H4 (cell line): ENCODE results near the gene STARD3. TPM values are rescaled to one million over a fixed set of nuclear protein-coding genes. Genes with fewer than 3 reads are reported as not detected.

ENCODE experiments used
- DNase-seq: peaks from one replicate; pipeline ENCODE4 v3.0.0-alpha.2; 2015; ENCODE audit warnings: low spot score
- total RNA-seq: library from RNA; depleted of rRNA; stranded (reverse); fragments of >200 nt; shearing (Covaris generic); gene quantifications from 2 replicates; pipeline ENCODE4 v1.2.3, GENCODE V29; 2014

STARD3 gene
- total RNA-seq, 1 experiment from 2014 or later: 22.9 TPM

DNA sequence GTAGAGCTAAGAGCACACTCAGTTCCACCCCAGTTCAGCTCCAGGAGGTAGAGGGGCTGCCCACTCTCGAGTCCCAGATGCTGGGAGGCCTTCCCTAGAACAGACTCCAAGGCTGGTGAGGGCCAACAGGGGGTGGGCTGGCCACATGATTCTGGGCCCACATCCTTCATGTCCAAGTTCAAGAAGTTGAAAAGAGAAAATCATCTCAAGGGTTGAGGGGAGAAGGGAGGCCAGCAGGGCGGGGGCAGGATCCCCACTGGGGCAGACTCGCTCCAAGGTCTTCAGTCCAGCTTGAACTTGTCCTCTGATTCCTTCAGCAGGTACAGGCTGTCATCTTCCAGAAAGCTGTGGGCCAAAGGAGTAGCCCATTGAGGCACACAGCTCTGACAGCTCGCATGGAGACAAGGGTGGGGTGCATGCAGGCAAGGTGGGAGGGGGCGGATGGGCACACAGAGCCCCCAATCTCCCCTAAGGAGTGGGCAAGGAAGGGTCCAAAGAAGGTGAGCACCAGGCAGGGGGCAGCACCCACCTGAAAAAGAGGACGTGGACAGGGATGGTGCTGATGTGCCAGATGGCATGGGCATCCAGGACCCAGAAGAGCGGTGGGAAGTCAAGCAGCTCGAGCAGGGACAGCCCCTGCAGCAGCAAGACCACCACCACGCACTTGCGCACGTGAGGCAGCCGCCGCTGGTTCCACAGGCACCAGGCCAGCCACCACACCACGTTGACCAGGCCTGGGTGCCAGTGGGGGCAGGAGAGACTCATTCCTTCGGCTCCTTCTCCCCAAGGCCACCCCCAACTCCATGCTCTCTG, 35.8 kb downstream of the STARD3 start:
- DNase-seq: no peak

DNA sequence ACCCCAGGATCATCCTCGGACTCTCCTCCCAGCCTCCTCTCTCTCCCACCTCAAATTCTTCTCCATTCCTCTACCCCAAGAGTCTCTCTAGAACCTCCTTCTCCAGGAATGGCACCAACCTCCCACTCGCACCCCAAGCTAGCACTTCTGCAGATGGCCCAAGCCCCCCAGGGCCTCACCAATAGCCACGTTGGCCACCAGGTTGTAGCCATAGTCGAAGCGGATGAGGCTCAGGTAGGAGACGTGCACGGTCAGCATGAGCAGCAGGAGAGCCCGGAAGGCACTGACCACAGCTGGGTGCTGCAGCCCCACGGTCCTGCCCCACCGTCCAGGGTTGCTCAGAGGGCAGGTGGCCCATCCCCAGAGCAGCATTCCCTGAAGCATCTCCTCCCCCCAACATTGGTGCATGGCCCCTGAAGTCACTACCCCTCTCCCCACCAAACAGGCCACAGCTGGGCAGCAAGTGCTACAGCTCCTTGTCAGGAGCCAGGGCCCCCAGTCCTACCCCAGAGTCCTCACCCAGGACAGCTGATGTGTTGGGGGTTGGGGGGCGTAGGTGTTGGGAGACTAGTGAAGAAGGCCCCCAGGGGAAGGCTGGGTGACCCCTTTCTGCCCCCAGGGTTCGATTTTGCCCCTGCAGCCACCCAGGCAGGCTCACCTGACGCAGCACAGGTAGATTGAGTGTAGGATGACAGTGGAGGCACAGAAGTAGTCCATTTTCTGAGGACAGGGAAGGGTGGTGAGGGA, 36.6 kb downstream of the STARD3 start:
- no peak for DNase-seq

DNA sequence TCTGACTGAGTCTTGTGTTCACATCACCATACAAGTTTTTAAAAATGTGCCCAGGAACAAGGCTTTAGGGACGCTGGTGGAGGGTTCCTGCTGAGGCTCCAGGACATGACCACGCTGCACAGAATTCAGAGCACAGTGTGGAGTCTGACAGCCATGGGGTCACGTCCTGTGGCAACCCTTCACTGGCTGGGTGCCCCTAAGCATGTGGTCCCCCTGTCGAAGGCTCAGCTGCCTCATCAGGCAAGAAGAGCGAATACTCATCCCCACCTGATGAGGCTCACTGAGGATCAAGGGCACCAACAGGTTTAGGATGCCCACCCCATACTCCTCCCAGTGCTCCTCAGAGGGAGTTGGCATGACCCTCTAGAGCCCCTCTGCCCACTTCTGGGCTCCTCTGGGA, 37.2 kb downstream of the STARD3 start:
- no peak for DNase-seq

DNA sequence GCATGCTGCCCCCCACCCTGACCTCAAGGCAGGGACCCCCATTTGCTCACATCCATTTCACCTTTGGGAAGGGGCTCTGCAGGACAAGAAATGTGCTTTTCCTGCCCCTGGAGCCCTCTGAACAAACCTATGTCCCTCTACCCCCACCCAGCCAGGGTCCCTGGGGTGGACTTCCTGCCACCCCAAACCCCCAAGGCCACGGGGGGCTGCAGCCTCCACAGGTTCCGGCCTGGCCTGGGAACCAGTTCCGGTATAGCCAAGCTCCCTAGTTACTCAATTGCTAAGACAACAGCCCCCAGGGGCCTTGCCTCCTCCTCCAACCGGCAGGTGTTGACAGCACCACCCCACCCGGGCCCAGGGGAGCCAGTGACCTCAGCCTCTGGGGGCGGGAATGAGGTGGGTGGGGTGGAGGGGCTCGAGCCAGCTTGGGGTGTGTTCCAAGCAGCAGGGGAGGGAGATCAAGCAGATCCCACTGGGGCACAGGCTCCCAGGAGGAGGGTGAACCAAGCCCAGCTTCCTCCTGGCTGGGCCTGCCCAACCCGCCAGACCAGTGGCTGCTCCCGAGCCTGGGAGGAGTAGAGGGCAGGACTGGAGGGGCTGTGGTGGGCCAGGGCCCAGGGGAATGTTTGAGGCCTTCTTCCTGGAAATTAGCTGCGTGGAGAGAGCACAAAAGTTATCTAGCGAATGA, 37.9 kb downstream of the STARD3 start:
- DNase-seq: no peak

DNA sequence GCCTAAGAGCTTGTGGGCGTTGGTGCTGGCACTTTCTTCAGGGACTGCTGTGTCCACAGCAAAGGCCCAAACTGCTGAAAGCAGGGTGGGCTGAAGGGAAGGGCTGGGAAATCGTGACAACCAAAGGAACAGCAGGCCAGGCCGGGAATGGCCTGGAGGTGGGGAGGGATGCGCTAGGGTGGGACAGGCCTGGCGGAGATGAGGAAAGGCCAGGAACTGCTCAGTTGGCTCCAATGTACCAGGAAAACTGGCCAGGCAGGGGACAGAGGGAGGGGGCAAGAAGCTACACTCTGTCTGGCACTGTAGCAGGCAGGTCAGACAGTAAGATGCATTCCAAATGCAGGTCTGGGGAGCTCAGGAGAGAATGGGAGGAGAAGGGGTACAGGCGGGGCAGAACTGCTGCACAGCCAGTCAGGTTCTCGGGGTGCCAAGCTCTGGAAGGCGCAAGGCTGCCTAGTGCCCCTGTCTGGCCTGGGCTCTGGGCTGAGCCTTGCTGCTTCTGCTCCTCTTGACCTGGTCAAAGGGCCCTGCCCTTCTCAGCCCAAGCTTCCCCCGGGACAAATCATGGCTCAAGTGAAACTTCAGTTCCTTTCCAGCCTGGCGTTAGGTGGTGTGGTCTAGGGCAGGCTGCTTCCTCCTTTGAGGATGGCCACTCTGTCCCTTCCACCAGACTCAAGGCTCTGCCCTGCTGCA, 38.6 kb downstream of the STARD3 start:
- no peak for DNase-seq

DNA sequence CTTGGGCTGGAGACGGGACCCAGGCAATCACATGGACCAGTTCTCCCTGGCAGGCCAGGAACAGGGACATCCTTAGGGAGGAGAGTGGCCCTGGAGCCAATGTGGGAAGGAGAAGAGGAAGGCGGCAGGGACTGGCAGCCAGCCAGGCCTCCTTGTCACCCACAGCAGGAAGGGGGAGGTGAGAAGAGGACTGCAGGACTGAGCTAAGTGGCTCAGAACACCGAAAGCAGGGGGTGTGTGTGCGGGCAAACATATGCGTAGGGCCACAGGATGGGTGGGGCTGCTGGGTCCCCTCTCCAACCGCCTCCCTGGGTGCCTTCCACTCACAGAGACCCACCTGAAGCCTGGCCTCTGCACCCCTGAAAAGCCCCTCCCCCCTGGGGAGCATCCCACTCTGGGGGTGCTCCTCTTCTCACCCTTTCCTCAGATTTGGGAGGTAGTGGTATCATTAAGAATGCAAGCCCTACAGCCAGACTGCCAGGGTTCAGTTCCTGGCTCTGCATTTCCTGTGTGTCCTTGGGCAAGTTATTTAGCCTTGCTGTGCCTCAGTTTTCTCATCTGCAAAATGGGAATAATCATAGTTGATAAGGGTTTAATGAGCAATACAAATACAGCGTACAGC, 39.4 kb downstream of the STARD3 start:
- peak; percentile 47 for DNase-seq

DNA sequence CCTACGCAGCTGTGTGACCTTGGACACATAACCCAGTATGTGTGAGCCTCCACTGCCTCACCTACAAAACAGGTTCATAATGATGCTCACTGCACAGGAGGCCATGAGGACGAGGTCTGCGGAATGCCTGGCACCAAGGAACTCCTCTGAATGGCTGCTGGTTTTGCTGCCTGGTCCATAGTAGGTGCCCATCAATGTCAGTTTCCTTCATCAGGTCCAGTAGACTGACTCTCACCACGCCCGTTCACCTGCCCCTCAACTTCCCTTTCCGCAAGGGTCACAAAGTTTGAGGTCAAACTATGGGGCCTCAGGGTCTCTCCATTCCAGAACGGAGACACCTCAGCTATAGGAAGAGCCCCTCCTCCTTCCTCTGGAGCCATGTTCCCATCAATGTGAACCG, 40.1 kb downstream of the STARD3 start:
- no peak for DNase-seq

DNA sequence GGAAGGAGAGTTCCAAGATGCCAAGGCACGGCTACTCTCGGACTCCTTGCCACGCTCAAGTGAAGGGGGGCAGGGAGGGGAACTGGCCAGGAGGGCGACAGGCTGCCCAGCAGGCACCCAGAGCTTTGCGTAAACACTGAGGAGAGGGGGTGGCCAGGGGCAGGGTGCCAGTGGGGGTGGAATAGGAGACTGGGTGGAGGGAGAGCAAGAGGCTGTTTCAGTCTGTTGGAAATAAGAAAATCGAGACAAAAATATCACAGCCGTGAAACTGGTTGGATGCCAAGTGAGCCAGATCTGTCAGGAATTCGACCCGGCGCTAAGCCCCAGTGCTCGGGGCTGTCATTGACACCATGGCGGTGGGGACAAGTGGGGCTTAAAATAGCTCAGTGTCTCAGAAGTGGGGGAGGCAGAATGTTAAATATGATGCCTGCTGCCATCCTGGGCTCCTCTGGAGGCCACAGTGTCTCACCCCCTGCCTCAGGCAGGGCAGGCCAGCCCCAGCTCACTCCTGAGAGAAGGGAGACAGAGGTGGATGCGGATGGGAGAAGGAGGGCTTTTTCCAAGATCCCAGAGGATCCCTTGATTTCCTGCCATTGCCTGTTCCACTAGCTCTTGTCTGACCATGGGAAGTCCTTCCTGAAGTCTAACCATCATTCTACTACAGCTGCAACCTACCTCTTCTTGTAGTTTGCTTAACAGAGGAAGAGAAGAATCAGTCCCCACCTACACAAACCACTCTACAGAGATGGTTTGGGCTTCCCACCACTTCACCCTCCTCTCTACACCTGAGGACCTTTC, 40.8 kb downstream of the STARD3 start:
- no peak for DNase-seq

DNA sequence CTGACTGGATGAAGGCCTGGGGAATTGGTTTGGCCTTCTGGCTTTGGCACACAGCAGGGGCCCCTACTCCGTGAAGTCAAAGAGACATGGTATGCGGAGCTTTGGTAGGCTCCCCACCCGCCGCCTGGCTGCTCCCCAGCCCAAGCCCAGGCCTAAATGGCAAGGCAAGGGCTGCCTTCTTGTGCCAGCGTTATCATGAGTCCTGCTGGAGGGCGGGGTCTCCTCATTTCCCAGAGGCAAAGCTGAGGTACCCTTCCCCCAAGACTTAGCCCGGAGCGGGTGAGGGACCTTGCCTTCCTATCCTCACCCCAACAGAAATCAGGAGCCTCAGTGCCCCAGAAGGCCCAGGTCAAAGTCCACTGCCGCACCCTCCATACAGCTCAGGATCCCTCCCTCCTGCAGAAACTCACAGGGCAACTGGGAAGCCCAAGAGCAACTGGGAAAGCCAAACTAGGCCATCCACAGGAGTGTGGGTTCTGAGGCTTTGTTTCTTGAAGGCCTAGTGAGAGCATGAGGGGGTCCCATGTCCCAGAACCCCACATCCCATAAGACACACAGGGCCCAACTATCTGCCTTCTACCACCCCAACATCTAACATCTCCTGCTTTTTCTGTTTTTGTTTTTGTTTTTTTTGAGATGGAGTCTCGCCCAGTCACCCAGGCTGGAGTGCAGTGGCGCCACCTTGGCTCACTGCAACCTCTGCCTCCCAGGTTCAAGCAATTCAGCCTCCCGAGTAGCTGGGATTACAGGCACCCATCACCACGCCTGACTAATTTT, 41.6 kb downstream of the STARD3 start:
- no peak for DNase-seq

DNA sequence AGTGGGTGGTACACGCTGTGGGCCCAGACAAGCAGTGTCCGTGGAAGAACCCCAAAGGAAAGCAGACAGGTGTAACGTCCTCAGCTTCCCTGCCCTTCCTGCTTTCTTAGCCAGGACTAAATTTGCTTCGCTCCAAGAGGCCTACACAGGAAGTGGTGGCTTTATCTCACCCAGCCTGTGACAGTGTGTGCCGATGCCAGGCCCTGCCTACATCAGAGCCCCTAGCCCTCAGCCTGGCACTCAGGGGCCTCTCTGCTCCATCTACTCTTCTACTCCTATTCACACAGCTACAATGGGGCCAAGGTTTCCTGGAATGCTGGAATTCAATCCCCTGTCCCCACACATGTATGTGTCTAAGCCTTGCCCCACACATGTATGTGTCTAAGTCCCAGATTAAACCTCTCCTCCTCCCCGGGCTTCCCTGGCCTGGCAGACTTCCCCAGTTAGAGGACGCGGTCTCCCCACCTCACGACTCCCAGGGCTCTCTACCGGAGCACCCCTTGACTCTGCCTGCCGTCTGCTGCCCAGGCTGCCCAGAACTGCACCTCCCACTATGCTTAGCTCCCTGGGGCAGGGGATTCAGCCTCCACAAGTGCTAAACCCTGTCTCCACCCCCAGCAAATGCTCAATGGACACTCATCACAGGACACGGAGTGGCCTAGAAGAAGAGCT, 42.7 kb downstream of the STARD3 start:
- no peak for DNase-seq

DNA sequence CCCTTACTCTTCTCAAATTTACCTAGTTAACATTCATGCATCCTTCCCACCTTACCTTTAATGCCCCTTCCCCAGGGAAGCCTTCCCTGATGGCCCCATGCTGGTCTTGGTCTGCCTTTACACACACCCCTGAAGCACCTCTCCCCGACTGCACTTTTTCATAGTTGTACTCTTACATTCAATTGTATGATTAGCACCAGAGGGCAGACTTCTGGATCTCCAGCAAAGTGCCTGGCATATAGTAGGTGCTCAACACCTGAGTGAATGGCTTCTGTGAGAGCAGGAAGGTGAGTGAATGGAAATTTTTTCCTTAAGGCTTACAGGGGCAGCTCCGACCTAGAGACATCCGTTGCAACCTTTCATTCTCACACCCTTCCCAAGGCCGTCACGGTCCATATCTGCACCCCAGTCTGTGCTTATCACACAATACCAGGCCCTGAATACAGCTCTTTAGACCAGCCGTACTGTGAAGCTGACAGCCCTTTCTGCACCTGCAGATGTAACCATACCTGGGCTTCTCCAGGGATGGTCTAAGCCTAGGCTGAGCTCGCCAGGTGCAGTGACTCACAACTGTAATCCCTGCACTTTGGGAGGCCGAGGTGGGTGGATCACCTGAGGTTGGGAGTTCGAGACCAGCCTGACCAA, 46.5 kb downstream of the STARD3 start:
- no peak for DNase-seq

DNA sequence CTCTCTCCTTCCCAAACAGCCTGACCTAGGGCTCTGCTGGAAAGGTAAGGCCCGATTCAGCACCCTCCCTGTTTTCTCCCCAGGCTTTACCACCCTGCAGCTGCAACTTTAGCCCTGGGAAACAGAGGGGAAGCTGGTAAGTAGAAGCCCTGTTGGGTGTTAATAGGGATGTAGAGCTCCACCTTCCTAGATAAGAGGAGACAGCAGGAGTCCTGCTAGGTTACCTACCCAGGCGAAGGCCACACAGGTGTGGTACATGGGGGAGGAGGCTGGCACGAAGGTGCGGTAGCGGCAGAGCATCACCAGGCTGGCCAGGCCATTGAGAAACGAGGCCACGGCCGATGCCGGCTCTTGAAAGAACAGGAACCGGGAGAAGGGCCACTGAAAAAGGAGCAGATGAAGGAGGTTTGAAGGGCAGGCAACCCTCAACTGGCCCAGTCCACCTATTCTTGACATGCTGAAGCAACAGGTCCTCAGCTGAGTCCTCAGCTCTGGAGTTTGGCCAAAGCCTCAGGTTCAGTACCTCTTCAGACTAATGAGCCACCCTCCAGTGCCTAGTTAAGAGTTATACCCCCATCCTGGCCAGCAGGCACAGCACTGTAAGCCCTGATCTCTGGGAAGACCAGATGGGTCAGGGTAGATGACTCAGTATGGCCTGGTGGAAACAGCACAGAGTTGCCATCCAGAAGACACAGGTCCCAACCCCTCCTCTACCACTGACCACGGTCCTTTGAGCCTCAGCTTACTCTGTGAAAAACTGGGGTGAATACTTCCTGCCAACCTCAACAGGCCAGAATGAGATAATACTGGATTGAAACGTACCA, 47.6 kb downstream of the STARD3 start:
- no peak for DNase-seq

DNA sequence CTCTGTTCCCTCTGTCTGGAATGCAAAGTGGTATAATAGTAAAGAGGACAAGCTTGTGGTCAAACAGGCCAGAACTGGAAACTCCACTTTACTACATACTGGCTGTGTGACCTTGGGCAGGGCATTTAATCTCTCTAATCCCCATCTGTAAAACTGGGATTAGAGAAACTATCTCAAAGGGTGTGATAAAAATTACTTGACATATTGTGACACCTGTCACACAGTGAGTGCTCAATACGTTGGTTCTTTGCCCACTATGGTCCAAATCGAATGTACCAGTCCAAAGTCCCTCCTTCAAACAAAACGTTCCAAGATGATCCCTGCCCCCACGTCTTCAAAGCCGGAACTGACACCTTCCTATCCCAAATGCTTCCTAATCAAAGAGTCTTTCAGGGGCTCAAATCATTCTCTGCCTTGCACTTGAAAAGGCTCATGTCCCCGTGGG, 50.2 kb downstream of the STARD3 start:
- no peak for DNase-seq

DNA sequence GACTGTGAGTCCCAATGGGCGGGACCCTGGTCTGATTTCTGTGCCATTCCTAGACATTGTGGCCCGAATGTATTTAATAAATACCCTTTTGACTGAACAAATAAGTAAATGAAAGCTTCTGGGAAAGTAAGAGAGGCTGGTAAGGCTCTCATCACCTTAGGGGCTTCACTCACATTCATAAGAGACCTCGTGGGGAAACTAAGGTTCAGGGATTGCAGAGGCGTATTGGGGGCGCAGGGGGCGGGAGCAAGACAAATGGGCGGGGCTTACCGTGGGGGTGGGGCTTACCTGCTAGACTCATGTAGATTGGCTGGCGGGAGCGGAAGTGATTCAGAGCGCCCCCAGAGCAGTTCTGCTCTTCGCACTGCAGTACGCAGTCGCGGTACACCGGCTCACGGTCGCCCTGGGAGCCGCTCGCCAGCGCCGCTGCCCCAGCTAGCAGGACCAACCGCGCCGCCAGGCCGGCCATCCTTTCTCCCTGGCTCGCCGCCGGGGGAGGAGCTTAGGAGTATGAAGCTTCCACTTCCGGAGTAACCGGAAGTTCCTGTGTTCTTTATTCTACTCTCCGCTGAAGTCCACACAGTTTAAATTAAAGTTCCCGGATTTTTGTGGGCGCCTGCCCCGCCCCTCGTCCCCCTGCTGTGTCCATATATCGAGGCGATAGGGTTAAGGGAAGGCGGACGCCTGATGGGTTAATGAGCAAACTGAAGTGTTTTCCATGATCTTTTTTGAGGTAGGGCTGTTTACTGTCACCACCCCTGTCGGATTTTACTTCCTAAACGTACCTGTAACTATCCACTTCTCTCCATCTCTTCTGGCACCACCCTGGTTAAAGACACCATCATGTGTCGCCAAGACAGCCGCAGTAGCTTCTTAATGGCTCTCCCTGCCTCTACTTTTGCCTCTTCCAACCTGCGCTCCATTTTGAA, 50.9 kb downstream of the STARD3 start, which contains the start of gene PGAP3:
Gene PGAP3 (minus strand): TSS at position 512 of the 929 bp plus-strand sequence. CDS start 43 bp downstream, at position 469.
- peak; percentile 90 for DNase-seq

DNA sequence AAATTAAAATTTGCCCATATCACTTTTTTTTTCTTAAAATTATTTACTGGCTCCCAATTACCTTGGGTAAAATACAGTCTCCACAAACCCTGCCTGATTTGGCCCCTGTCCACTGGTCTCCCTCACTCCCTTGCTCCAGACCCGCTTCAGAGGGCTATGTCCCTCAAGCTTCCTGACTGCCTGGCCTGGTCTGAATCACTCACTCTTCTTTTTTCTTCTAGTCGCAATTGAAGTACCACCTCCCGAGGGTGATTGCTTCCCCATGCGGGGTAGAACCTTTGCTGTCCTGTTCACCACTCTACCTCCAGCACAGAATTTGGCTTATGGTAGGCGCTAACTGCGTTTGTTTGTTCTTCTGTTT, 51.5 kb downstream of the STARD3 start:
- DNase-seq: no peak

DNA sequence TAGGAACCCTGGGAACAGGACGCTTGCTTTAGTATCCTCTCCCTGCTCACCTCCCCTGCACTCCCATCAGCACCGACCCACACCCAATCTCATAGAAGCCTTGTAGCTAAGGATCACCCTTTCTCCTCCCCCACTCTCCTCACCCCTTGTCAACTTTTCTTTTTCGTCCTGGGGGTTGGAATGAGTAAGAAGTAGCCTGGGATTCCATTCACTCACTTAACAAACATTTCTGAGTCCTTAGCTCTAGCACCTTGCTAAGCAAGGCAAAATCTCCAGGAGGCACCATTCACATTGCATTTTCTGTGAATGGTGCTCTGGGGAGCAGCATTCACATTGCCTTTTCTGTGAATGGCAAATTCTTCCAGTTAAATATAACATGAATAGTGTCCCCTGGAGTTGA, 52.0 kb downstream of the STARD3 start:
- no peak for DNase-seq

DNA sequence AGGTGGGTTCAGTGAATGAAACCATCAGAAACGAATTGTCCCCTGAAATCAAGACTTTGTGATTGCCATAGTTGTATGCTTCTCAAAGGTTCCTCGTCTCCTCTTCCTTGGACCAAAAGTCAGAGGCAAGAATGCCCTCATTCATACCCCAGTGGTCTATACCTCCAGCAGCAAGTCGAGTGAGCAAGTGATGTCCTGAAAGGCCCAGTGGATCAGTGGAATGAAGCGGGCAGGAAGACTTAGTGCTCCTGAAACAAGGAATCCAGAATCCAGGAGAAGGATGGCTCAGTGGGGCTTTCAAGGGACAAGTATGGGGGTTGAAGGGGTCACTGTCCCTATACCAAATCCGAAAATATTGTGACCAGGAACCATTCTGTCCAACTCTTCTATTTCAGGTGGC, 57.6 kb downstream of the STARD3 start:
- no peak for DNase-seq
